Stimulated activated naive B cell treated with anti-CD40 and anti-IgM and Interleukin-4, amounts not matched to agents 10 μg/mL and 1 μg/mL and 100 μg/mL, for 72 hours (primary cell): Measurements from ENCODE around the gene IL16.

Experiments used
- ATAC-seq, 2 donors: fragments of 150-1000 bp; cut with Tn5 transposase; replicated peaks; 2 replicates each; pipeline ENCODE4 v1.10.0; 2021; ENCODE audit warnings: moderate library complexity in 1 of 2
- DNase-seq: peaks from one replicate; pipeline ENCODE4 v3.0.0; 2021
- H3K27ac Mint-ChIP-seq: one replicate; pipeline ENCODE4 v1.8.0; 2022; ENCODE audit warnings: mild to moderate bottlenecking, mixed read lengths
- H3K27me3 Mint-ChIP-seq, 2 donors: one replicate each; pipeline ENCODE4 v1.8.0; 2022; ENCODE audit warnings: mixed read lengths in 2 of 2
- H3K36me3 Mint-ChIP-seq, 2 donors: one replicate each; pipeline ENCODE4 v1.8.0; 2022; ENCODE audit warnings: mixed read lengths in 2 of 2, mild to moderate bottlenecking in 1 of 2
- H3K4me1 Mint-ChIP-seq, 2 donors: one replicate each; pipeline ENCODE4 v1.8.0; 2022; ENCODE audit warnings: mixed read lengths in 2 of 2, mild to moderate bottlenecking in 1 of 2
- H3K4me3 Mint-ChIP-seq, 2 donors: one replicate each; pipeline ENCODE4 v1.8.0; 2022; ENCODE audit warnings: mild to moderate bottlenecking in 2 of 2, mixed read lengths in 2 of 2, moderate library complexity in 1 of 2
- H3K9me3 Mint-ChIP-seq, 2 donors: one replicate each; pipeline ENCODE4 v1.8.0; 2022; ENCODE audit warnings: mixed read lengths in 2 of 2, mild to moderate bottlenecking in 1 of 2

The IL16 gene

GRCh38 chr15:81261172-81261811 is 64.6 kb downstream of the IL16 start:
- H3K27me3 Mint-ChIP-seq = peaks cover 10 to 16% of the 10 kb centered on the region in 2 donors
- ATAC-seq (no peak), DNase-seq (no peak)
- H3K4me3 Mint-ChIP-seq = no peak overlapping the region
- H3K36me3 Mint-ChIP-seq = peaks cover 0 to 12% of the 10 kb centered on the region in 2 donors
- peaks cover 11 to 23% of the 10 kb centered on the region in 2 donors for H3K4me1 Mint-ChIP-seq
- H3K27ac Mint-ChIP-seq = no peak overlapping the region
- no peaks in the 10 kb centered on the region for H3K9me3 Mint-ChIP-seq

- Mint-ChIP-seq H3K36me3 (peaks cover 0 to 17% of the 10 kb centered on the region in 2 donors), H3K4me1 (peaks cover 15 to 23% of the 10 kb centered on the region in 2 donors), H3K27me3 (peaks cover 0 to 2% of the 10 kb centered on the region in 2 donors), H3K9me3 (no peaks in the 10 kb centered on the region), H3K4me3 (no peak overlapping the region), H3K27ac (no peak overlapping the region)
- no peak for ATAC-seq
- DNase-seq = no peak
Measured at GRCh38 chr15:81263477-81263876, 66.8 kb downstream of the IL16 start.

- H3K27ac Mint-ChIP-seq = no peak overlapping the region
- H3K4me3 Mint-ChIP-seq = no peak overlapping the region
- H3K27me3 Mint-ChIP-seq = no peaks in the 10 kb centered on the region
- H3K9me3 Mint-ChIP-seq = no peaks in the 10 kb centered on the region
- peaks cover 0 to 17% of the 10 kb centered on the region in 2 donors for H3K36me3 Mint-ChIP-seq
- ATAC-seq = no peak
- peaks cover 19 to 27% of the 10 kb centered on the region in 2 donors for H3K4me1 Mint-ChIP-seq
- DNase-seq = no peak
Measured at GRCh38 chr15:81264072-81264857, 67.6 kb downstream of the IL16 start.

- Mint-ChIP-seq H3K4me1 (peaks cover 21 to 31% of the 10 kb centered on the region in 2 donors), H3K36me3 (peaks cover 0 to 13% of the 10 kb centered on the region in 2 donors), H3K27me3 (no peaks in the 10 kb centered on the region), H3K9me3 (no peaks in the 10 kb centered on the region), H3K4me3 (peak overlapping the region; percentile 73 to 75), H3K27ac (no peak overlapping the region)
- DNase-seq (no peak), ATAC-seq (peak; percentile 49 to 56)
Measured at GRCh38 chr15:81265256-81265943, 68.7 kb downstream of the IL16 start.

- H3K36me3 Mint-ChIP-seq = peaks cover 0 to 13% of the 10 kb centered on the region in 2 donors
- peak overlapping the region; percentile 74 to 75 for H3K4me3 Mint-ChIP-seq
- no peaks in the 10 kb centered on the region for H3K9me3 Mint-ChIP-seq
- ATAC-seq (peak; percentile 90 to 92), DNase-seq (peak; percentile 71)
- no peak overlapping the region for H3K27ac Mint-ChIP-seq
- H3K4me1 Mint-ChIP-seq = peaks cover 21 to 31% of the 10 kb centered on the region in 2 donors
- H3K27me3 Mint-ChIP-seq = no peaks in the 10 kb centered on the region
Measured at GRCh38 chr15:81265944-81266775, 69.5 kb downstream of the IL16 start.

GRCh38 chr15:81268340-81268739 is 71.7 kb downstream of the IL16 start:
- Mint-ChIP-seq H3K9me3 (no peaks in the 10 kb centered on the region), H3K36me3 (peaks cover 0 to 16% of the 10 kb centered on the region in 2 donors), H3K4me3 (no peak overlapping the region), H3K4me1 (peaks cover 21 to 31% of the 10 kb centered on the region in 2 donors), H3K27ac (no peak overlapping the region), H3K27me3 (no peaks in the 10 kb centered on the region)
- no peak for ATAC-seq
- DNase-seq = no peak

- H3K9me3 Mint-ChIP-seq = no peaks in the 10 kb centered on the region
- peaks cover 21 to 31% of the 10 kb centered on the region in 2 donors for H3K4me1 Mint-ChIP-seq
- no peaks in the 10 kb centered on the region for H3K27me3 Mint-ChIP-seq
- ATAC-seq (peak; percentile 15 to 48), DNase-seq (no peak)
- H3K27ac Mint-ChIP-seq = peak overlapping the region; percentile 80
- peaks cover 0 to 21% of the 10 kb centered on the region in 2 donors for H3K36me3 Mint-ChIP-seq
- H3K4me3 Mint-ChIP-seq = no peak overlapping the region
Measured at GRCh38 chr15:81268881-81269601, 72.4 kb downstream of the IL16 start.

DNA sequence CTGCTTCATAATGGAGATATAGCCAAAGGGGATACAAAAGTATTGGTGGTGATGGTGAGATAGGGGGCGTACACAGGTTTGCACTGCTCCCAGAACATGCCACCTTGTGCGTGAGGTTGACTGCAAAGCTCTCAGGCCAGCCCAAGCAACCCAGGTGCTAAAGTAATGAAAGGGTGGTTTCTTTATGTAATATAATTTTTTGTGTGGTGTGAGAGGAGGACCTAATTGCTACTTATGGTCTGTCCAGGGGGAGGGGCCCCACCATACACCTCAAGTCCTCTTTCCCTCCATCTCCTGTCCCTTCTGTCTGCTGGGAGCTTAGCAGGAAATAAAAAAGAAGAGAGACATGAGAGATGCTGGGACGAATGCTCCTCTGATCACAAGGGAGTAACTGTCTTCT is 73.5 kb downstream of the IL16 start:
- Mint-ChIP-seq H3K4me1 (peaks cover 26 to 34% of the 10 kb centered on the region in 2 donors), H3K9me3 (no peaks in the 10 kb centered on the region), H3K27me3 (no peaks in the 10 kb centered on the region), H3K4me3 (no peak overlapping the region), H3K27ac (no peak overlapping the region), H3K36me3 (peaks cover 0 to 16% of the 10 kb centered on the region in 2 donors)
- no peak for ATAC-seq
- DNase-seq = no peak

- Mint-ChIP-seq H3K9me3 (no peaks in the 10 kb centered on the region), H3K27ac (no peak overlapping the region), H3K4me1 (peaks cover 22 to 31% of the 10 kb centered on the region in 2 donors), H3K36me3 (peaks cover 0 to 16% of the 10 kb centered on the region in 2 donors), H3K4me3 (no peak overlapping the region), H3K27me3 (no peaks in the 10 kb centered on the region)
- DNase-seq (no peak), ATAC-seq (no peak)
Measured at GRCh38 chr15:81270781-81271491, 74.3 kb downstream of the IL16 start.

GRCh38 chr15:81271761-81272644 is 75.3 kb downstream of the IL16 start:
- H3K4me1 Mint-ChIP-seq = peaks cover 17 to 26% of the 10 kb centered on the region in 2 donors
- ATAC-seq = no peak

GRCh38 chr15:81273200-81273599 is 76.5 kb downstream of the IL16 start:
- Mint-ChIP-seq H3K36me3 (peaks cover 5 to 24% of the 10 kb centered on the region in 2 donors), H3K27ac (no peak overlapping the region), H3K4me1 (peaks cover 17 to 26% of the 10 kb centered on the region in 2 donors), H3K27me3 (no peaks in the 10 kb centered on the region), H3K9me3 (peaks cover 7 to 10% of the 10 kb centered on the region in 2 donors), H3K4me3 (no peak overlapping the region)
- ATAC-seq (no peak), DNase-seq (no peak)

More at GRCh38 chr15:81271761-81272644, 75.3 kb downstream of the IL16 start:
- H3K4me3 Mint-ChIP-seq = no peak overlapping the region
- no peak for DNase-seq
- no peak overlapping the region for H3K27ac Mint-ChIP-seq
- H3K36me3 Mint-ChIP-seq = peaks cover 2 to 23% of the 10 kb centered on the region in 2 donors
- peaks cover 3 to 5% of the 10 kb centered on the region in 2 donors for H3K9me3 Mint-ChIP-seq
- H3K27me3 Mint-ChIP-seq = no peaks in the 10 kb centered on the region

- no peaks in the 10 kb centered on the region for H3K27me3 Mint-ChIP-seq
- no peak for ATAC-seq
Measured at GRCh38 chr15:81273855-81274254, 77.2 kb downstream of the IL16 start.

More at GRCh38 chr15:81273855-81274254, 77.2 kb downstream of the IL16 start:
- Mint-ChIP-seq H3K4me3 (no peak overlapping the region), H3K36me3 (peaks cover 5 to 29% of the 10 kb centered on the region in 2 donors), H3K9me3 (peaks cover 8 to 13% of the 10 kb centered on the region in 2 donors), H3K4me1 (peaks cover 17 to 26% of the 10 kb centered on the region in 2 donors), H3K27ac (no peak overlapping the region)
- no peak for DNase-seq
